ENCODE data around the gene PEX3.
A peak's percentile ranks its signal among the peaks of the same experiment; 100 is the strongest.

The PEX3 gene

DNA sequence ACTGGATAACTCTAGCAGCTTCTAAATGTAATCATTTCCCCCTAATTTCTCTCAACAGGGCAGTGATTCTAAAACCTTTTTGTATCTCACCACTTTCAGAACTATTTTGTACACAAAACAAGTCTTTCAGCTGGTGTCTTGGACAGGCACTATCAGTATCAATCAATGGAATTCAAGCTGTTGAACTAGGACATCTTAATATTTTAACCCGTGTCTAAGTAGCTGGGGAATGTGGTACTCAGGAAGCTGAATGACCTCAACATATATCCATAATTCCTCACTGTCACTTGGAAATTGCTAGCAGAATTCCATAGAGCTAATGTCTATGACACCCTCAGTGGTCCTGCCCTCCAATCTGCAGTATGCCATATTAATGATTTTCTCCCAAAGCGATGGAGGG is 24.6 kb upstream of the PEX3 start:
- Histone ChIP-seq H4K12ac (ENCODE audit: low read depth, low read length) (no peak overlapping the region), H3K4me2 (ENCODE audit: low read length) (no peak overlapping the region), H3K23ac (ENCODE audit: low read length) (no peak overlapping the region), H3K79me2 (ENCODE audit: control insufficient read depth, insufficient read depth, low read length, poor library complexity) (no peaks in the 10 kb centered on the region), H3K27ac (ENCODE audit: low read depth, low read length) (no peak overlapping the region), H3K4me1 (ENCODE audit: control insufficient read depth in 1 of 2, insufficient read depth in 2 of 2, low read length in 2 of 2) (no peaks in the 10 kb centered on the region), H4K8ac (ENCODE audit: low read depth, low read length) (no peak overlapping the region), H2AFZ (ENCODE audit: insufficient read depth, low read length, poor library complexity) (no peak overlapping the region), H3K9ac (ENCODE audit: low read length) (no peak overlapping the region), H3K27me3 (ENCODE audit: insufficient read depth, low read length) (no peaks in the 10 kb centered on the region), H3K9me3 (ENCODE audit: insufficient read depth, low read depth, low read length) (no peaks in the 10 kb centered on the region), H2BK120ac (ENCODE audit: insufficient read depth, low read length, poor library complexity) (no peak overlapping the region), H3K4me3 (ENCODE audit: low read depth, low read length) (no peak overlapping the region), H2BK5ac (ENCODE audit: low read depth, low read length, poor library complexity) (no peak overlapping the region), H2BK12ac (ENCODE audit: low read length) (no peak overlapping the region), H3K79me1 (ENCODE audit: low read length) (no peaks in the 10 kb centered on the region), H4K91ac (ENCODE audit: low read depth, low read length) (no peak overlapping the region), H2AK5ac (ENCODE audit: low read length) (no peak overlapping the region), H3K36me3 (ENCODE audit: control insufficient read depth in 1 of 2, insufficient read depth in 2 of 2, low read length in 2 of 2) (no peaks in the 10 kb centered on the region), H3K14ac (ENCODE audit: low read length) (no peak overlapping the region), H3K4ac (ENCODE audit: low read depth, low read length) (no peak overlapping the region), H3K18ac (ENCODE audit: low read length) (no peak overlapping the region)
- no CpG with 5 or more reads among the region's 2 CpGs for WGBS (ENCODE audit: extremely low coverage, insufficient coverage, insufficient read length)
- DNase-seq = no peak

DNA sequence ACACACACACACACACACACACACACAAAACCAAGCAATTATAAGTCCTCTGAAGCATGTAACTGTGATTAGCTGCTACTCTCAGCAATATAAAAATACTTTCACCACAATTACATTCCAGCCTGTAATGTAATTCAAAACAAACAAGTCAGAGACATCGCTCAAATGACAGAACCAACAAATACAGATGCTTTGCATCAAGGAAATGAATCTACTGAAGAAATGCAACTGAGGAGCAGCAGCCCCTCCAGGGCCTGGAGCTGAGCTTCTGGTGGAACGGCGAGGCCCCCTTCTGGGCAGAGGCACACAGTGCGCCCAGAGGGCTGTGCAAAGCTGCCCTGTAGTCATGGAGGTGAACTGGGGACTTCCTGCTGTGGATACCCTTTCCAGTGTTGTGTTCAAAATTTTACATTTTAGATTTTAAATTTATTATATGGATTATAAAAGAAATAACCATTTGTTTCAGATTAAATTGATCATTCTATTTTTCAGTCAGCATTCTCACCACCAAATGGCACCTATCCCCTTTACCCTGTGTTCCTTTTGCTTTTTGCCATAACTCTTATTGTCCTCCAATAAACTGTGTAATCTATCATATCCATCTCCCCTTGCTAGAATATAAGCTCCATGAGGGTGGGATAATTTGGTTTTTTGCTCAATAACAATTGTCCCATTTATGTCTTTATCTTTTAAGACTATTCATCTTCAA is 23.3 kb upstream of the PEX3 start:
- H3K4me1 ChIP-seq (ENCODE audit: control insufficient read depth in 1 of 2, insufficient read depth in 2 of 2, low read length in 2 of 2) = no peaks in the 10 kb centered on the region
- no peak overlapping the region for H2BK120ac ChIP-seq (ENCODE audit: insufficient read depth, low read length, poor library complexity)

DNA sequence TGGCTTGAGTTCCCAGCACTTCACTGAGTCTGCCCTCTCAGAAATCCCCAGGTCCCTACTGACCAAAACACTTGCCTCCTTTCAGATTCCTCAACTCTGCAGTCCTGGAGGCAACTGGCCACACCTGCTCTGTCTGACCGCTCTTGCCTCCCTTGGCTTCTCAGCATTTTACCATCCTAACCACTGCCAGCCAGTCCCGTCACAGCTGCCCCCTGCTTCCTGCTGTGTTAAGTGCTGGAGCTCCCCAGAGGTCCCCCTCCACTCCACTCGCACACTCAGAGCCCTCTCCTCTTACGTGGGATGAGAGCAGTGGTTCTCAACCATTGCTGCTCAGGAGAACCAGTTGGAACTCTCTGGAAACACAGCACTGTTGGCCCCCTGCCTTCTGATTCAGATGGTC is 20.6 kb upstream of the PEX3 start:
- Histone ChIP-seq H4K12ac (ENCODE audit: low read depth, low read length) (no peak overlapping the region), H2AFZ (ENCODE audit: insufficient read depth, low read length, poor library complexity) (no peak overlapping the region), H3K4me1 (ENCODE audit: control insufficient read depth in 1 of 2, insufficient read depth in 2 of 2, low read length in 2 of 2) (no peaks in the 10 kb centered on the region), H3K14ac (ENCODE audit: low read length) (no peak overlapping the region), H2BK120ac (ENCODE audit: insufficient read depth, low read length, poor library complexity) (no peak overlapping the region), H3K4me2 (ENCODE audit: low read length) (no peak overlapping the region), H2BK5ac (ENCODE audit: low read depth, low read length, poor library complexity) (no peak overlapping the region), H3K27ac (ENCODE audit: low read depth, low read length) (no peak overlapping the region), H3K4ac (ENCODE audit: low read depth, low read length) (no peak overlapping the region), H3K9me3 (ENCODE audit: insufficient read depth, low read depth, low read length) (no peaks in the 10 kb centered on the region), H3K36me3 (ENCODE audit: control insufficient read depth in 1 of 2, insufficient read depth in 2 of 2, low read length in 2 of 2) (no peaks in the 10 kb centered on the region), H3K79me2 (ENCODE audit: control insufficient read depth, insufficient read depth, low read length, poor library complexity) (no peaks in the 10 kb centered on the region), H3K4me3 (ENCODE audit: low read depth, low read length) (no peak overlapping the region), H3K9ac (ENCODE audit: low read length) (no peak overlapping the region), H4K8ac (ENCODE audit: low read depth, low read length) (no peak overlapping the region), H3K18ac (ENCODE audit: low read length) (no peak overlapping the region), H4K91ac (ENCODE audit: low read depth, low read length) (no peak overlapping the region), H2AK5ac (ENCODE audit: low read length) (no peak overlapping the region), H3K27me3 (ENCODE audit: insufficient read depth, low read length) (no peaks in the 10 kb centered on the region), H2BK12ac (ENCODE audit: low read length) (no peak overlapping the region), H3K23ac (ENCODE audit: low read length) (no peak overlapping the region), H3K79me1 (ENCODE audit: low read length) (no peaks in the 10 kb centered on the region)
- no peak for DNase-seq
- no CpG with 5 or more reads among the region's 4 CpGs for WGBS (ENCODE audit: extremely low coverage, insufficient coverage, insufficient read length)

More for the DNA sequence above, 23.3 kb upstream of the PEX3 start:
- Histone ChIP-seq H2AK5ac (ENCODE audit: low read length) (no peak overlapping the region), H2AFZ (ENCODE audit: insufficient read depth, low read length, poor library complexity) (no peak overlapping the region), H3K23ac (ENCODE audit: low read length) (no peak overlapping the region), H3K9ac (ENCODE audit: low read length) (no peak overlapping the region), H2BK12ac (ENCODE audit: low read length) (no peak overlapping the region), H3K79me2 (ENCODE audit: control insufficient read depth, insufficient read depth, low read length, poor library complexity) (no peaks in the 10 kb centered on the region), H3K79me1 (ENCODE audit: low read length) (no peaks in the 10 kb centered on the region), H3K27me3 (ENCODE audit: insufficient read depth, low read length) (no peaks in the 10 kb centered on the region), H4K12ac (ENCODE audit: low read depth, low read length) (no peak overlapping the region), H3K4me3 (ENCODE audit: low read depth, low read length) (no peak overlapping the region), H4K8ac (ENCODE audit: low read depth, low read length) (no peak overlapping the region), H3K4ac (ENCODE audit: low read depth, low read length) (no peak overlapping the region), H2BK5ac (ENCODE audit: low read depth, low read length, poor library complexity) (no peak overlapping the region), H3K36me3 (ENCODE audit: control insufficient read depth in 1 of 2, insufficient read depth in 2 of 2, low read length in 2 of 2) (no peaks in the 10 kb centered on the region), H4K91ac (ENCODE audit: low read depth, low read length) (no peak overlapping the region), H3K18ac (ENCODE audit: low read length) (no peak overlapping the region), H3K4me2 (ENCODE audit: low read length) (no peak overlapping the region), H3K27ac (ENCODE audit: low read depth, low read length) (no peak overlapping the region), H3K14ac (ENCODE audit: low read length) (no peak overlapping the region), H3K9me3 (ENCODE audit: insufficient read depth, low read depth, low read length) (no peaks in the 10 kb centered on the region)
- no CpG with 5 or more reads among the region's 4 CpGs for WGBS (ENCODE audit: extremely low coverage, insufficient coverage, insufficient read length)
- DNase-seq = peak; percentile 77 to 82

DNA sequence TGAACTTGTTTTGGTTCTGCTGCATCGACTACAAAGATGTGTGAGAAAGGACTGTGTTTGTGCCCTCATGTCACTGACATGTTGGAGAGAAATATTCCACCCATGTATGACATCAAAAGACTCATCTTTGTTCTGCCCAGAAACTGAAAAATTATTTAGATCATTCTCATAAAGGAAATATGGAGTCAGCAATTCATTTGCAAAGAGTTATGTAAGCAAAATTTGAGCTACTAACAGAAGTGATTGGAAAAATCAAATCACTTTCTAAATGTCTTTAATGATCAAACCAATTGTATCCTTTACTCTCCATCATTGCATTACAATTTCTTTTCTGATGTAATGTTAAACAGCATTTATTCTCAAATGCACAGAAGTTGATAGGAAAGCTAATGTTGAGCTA is 19.4 kb upstream of the PEX3 start:
- no peak overlapping the region for H2AK5ac ChIP-seq (ENCODE audit: low read length)
- H3K27me3 ChIP-seq (ENCODE audit: insufficient read depth, low read length) = no peaks in the 10 kb centered on the region
- no peak overlapping the region for H2BK120ac ChIP-seq (ENCODE audit: insufficient read depth, low read length, poor library complexity)
- no peak overlapping the region for H2BK5ac ChIP-seq (ENCODE audit: low read depth, low read length, poor library complexity)
- H3K4me1 ChIP-seq (ENCODE audit: control insufficient read depth in 1 of 2, insufficient read depth in 2 of 2, low read length in 2 of 2) = no peaks in the 10 kb centered on the region
- H3K27ac ChIP-seq (ENCODE audit: low read depth, low read length) = no peak overlapping the region
- no peak overlapping the region for H3K4me2 ChIP-seq (ENCODE audit: low read length)
- no peak overlapping the region for H4K8ac ChIP-seq (ENCODE audit: low read depth, low read length)
- H2BK12ac ChIP-seq (ENCODE audit: low read length) = no peak overlapping the region
- H3K4ac ChIP-seq (ENCODE audit: low read depth, low read length) = no peak overlapping the region
- no peak overlapping the region for H4K91ac ChIP-seq (ENCODE audit: low read depth, low read length)
- H3K36me3 ChIP-seq (ENCODE audit: control insufficient read depth in 1 of 2, insufficient read depth in 2 of 2, low read length in 2 of 2) = no peaks in the 10 kb centered on the region
- H3K18ac ChIP-seq (ENCODE audit: low read length) = no peak overlapping the region
- no CpG with 5 or more reads among the region's 1 CpG for WGBS (ENCODE audit: extremely low coverage, insufficient coverage, insufficient read length)
- H2AFZ ChIP-seq (ENCODE audit: insufficient read depth, low read length, poor library complexity) = no peak overlapping the region
- DNase-seq = no peak
- no peaks in the 10 kb centered on the region for H3K79me2 ChIP-seq (ENCODE audit: control insufficient read depth, insufficient read depth, low read length, poor library complexity)
- no peak overlapping the region for H4K12ac ChIP-seq (ENCODE audit: low read depth, low read length)
- H3K14ac ChIP-seq (ENCODE audit: low read length) = no peak overlapping the region
- H3K9me3 ChIP-seq (ENCODE audit: insufficient read depth, low read depth, low read length) = no peaks in the 10 kb centered on the region
- no peak overlapping the region for H3K23ac ChIP-seq (ENCODE audit: low read length)
- no peak overlapping the region for H3K4me3 ChIP-seq (ENCODE audit: low read depth, low read length)
- no peaks in the 10 kb centered on the region for H3K79me1 ChIP-seq (ENCODE audit: low read length)
- no peak overlapping the region for H3K9ac ChIP-seq (ENCODE audit: low read length)

All from trophoblast cell (in vitro differentiated cells and primary cell).